Measurements from ENCODE around the gene C2CD2.

The C2CD2 gene

DNA sequence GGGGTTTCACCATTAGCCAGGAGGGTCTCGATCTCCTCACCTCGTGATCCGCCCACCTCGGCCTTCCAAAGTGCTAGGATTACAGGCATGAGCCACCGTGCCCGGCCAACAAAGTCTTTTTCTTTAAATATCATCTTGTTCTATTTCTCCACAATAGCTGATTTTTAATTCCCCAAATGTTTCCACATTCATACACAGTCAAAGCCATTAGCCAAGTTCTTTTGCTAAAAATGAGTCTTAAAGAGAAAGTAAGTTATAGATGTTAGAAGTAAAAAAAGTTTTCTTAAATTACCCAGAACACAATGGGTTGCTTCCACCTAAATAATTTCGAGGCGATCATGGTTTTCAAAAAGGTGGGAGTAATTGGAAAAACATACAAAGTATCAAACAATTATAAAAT lies 30.6 kb downstream of the C2CD2 start:
- TF ChIP-seq ZNF70 (CRISPR knock-in tag; IDR thresholded peaks at IDR 0.05) (no peak), CREB5 (CRISPR knock-in tag; IDR thresholded peaks at IDR 0.05; ENCODE audit: low read depth) (no peak), GLIS3 (CRISPR knock-in tag; IDR thresholded peaks at IDR 0.05) (no peak), ISL1 (CRISPR knock-in tag; IDR thresholded peaks at IDR 0.05) (no peak)
- ATAC-seq = no peak

DNA sequence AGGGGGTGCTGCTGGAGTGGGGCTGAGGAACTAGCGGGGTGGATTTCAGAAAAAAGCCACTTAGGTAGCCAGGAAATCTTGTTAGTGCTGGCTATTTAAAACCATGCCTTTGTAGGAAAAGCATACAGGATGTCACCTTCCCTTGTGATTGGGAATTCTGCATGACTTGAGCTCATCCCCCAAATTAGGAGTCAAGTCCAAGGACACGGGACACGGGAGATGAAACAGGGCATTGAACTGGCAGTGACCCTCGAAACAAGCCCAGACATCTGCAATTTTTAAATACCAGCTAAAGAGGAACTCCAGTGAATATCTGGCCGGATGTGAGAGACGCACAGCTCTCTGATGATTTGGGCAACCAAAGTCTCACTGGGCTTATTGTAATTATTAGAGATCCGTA lies 32.8 kb downstream of the C2CD2 start:
- no peak for TF ChIP-seq TSHZ2 (CRISPR knock-in tag; IDR thresholded peaks at IDR 0.05)
- TF ChIP-seq ZFP30 (CRISPR knock-in tag; IDR thresholded peaks at IDR 0.05) = no peak
- no peak for TF ChIP-seq RARB (CRISPR knock-in tag; IDR thresholded peaks at IDR 0.05)
- no peak for TF ChIP-seq ZNF8 (CRISPR knock-in tag; IDR thresholded peaks at IDR 0.05)
- TF ChIP-seq ESRRG (CRISPR knock-in tag; IDR thresholded peaks at IDR 0.05) = no peak
- no peak for TF ChIP-seq OSR1 (CRISPR knock-in tag; IDR thresholded peaks at IDR 0.05)
- no peak for TF ChIP-seq TOX (CRISPR knock-in tag; IDR thresholded peaks at IDR 0.05; ENCODE audit: borderline replicate concordance)
- no peak for TF ChIP-seq ZNF70 (CRISPR knock-in tag; IDR thresholded peaks at IDR 0.05)
- TF ChIP-seq PATZ1 (CRISPR knock-in tag; IDR thresholded peaks at IDR 0.05; ENCODE audit: borderline replicate concordance) = no peak
- TF ChIP-seq GLIS3 (CRISPR knock-in tag; IDR thresholded peaks at IDR 0.05) = no peak
- no peak for TF ChIP-seq ARNTL (CRISPR knock-in tag; IDR thresholded peaks at IDR 0.05; ENCODE audit: borderline replicate concordance, low read depth)
- TF ChIP-seq CSRNP3 (CRISPR knock-in tag; IDR thresholded peaks at IDR 0.05) = no peak
- ATAC-seq = no peak

- TF ChIP-seq ARNTL (CRISPR knock-in tag; IDR thresholded peaks at IDR 0.05; ENCODE audit: borderline replicate concordance, low read depth) = no peak
- no peak for TF ChIP-seq GLIS3 (CRISPR knock-in tag; IDR thresholded peaks at IDR 0.05)
- TF ChIP-seq BACH2 (CRISPR knock-in tag; IDR thresholded peaks at IDR 0.05; ENCODE audit: borderline replicate concordance) = no peak
- no peak for TF ChIP-seq CSRNP3 (CRISPR knock-in tag; IDR thresholded peaks at IDR 0.05)
- no peak for TF ChIP-seq POU6F1 (CRISPR knock-in tag; IDR thresholded peaks at IDR 0.05; ENCODE audit: borderline replicate concordance, low read depth)
- TF ChIP-seq ZNF70 (CRISPR knock-in tag; IDR thresholded peaks at IDR 0.05) = no peak
Observed at GRCh38 chr21:41920476-41920875, 33.3 kb downstream of the C2CD2 start.

More at GRCh38 chr21:41920476-41920875, 33.3 kb downstream of the C2CD2 start:
- no peak for ATAC-seq

Data from SK-N-SH treated with all-trans-retinoic acid at 6 μM for 48 hours (cell line).